Retinal pigment epithelial cell (primary cell): ENCODE data around the gene PTPRN2.
"Not testable (repeated sequence)": the region's sequence is repeated elsewhere in the genome, so short reads cannot be mapped to it uniquely, and the experiment has no call there.

Source experiments
- DNase-seq: peaks from one replicate; pipeline ENCODE4 v3.0.0-alpha.2; 2010; ENCODE audit warnings: low read depth
- H3K4me3 ChIP-seq: 2 replicates; pipeline ENCODE4 v1.5.1; 2011; ENCODE audit warnings: mild to moderate bottlenecking, low read length, control low read depth, moderate library complexity
- CTCF ChIP-seq: conservative IDR thresholded peaks from 2 replicates; pipeline ENCODE4 v1.5.1; 2011; ENCODE audit warnings: low read depth, low read length, control low read depth, inconsistent platforms

The PTPRN2 gene

GRCh38 chr7:158461824-158462223 is 125.8 kb downstream of the PTPRN2 start:
- no peak for TF ChIP-seq CTCF
- no peak for DNase-seq
- H3K4me3 ChIP-seq: no peak overlapping the region

- DNase-seq: no peak
- H3K4me3 ChIP-seq: no peak overlapping the region
- no peak for TF ChIP-seq CTCF
Observed at GRCh38 chr7:158460665-158461064, 127.0 kb downstream of the PTPRN2 start.

- no peak for DNase-seq
- no peak for TF ChIP-seq CTCF
- no peak overlapping the region for H3K4me3 ChIP-seq
Observed at GRCh38 chr7:158458716-158459282, 128.8 kb downstream of the PTPRN2 start.

GRCh38 chr7:158458096-158458495 is 129.5 kb downstream of the PTPRN2 start:
- no peak for TF ChIP-seq CTCF
- DNase-seq: no peak
- H3K4me3 ChIP-seq: no peak overlapping the region

- not testable (repeated sequence) for DNase-seq, H3K4me3 ChIP-seq
Observed at GRCh38 chr7:158457586-158457985, 130.0 kb downstream of the PTPRN2 start.

GRCh38 chr7:158454631-158455030 is 133.0 kb downstream of the PTPRN2 start:
- no peak for TF ChIP-seq CTCF
- DNase-seq: no peak
- H3K4me3 ChIP-seq: no peak overlapping the region

GRCh38 chr7:158453663-158454062 is 134.0 kb downstream of the PTPRN2 start:
- DNase-seq: no peak
- TF ChIP-seq CTCF: no peak
- H3K4me3 ChIP-seq: no peak overlapping the region

- DNase-seq: no peak
- no peak overlapping the region for H3K4me3 ChIP-seq
- TF ChIP-seq CTCF: no peak
Observed at GRCh38 chr7:158452331-158452730, 135.3 kb downstream of the PTPRN2 start.
